Effector memory CD4-positive, alpha-beta T cell (primary cell): ENCODE results near the gene ATP8A1.

Experiments used
- DNase-seq, 3 donors: peaks; one replicate each; pipeline ENCODE4 v3.0.0-alpha.2; 2020
- H3K27ac ChIP-seq: 2 replicates; pipeline ENCODE4 v1.7.0; 2013; ENCODE audit warnings: mild to moderate bottlenecking, low read length, moderate library complexity; ENCODE audit not compliant: insufficient read depth, poor library complexity, severe bottlenecking
- H3K27me3 ChIP-seq: replicated peaks from 2 replicates; pipeline ENCODE4 v1.7.0; 2013; ENCODE audit warnings: mild to moderate bottlenecking, low read length; ENCODE audit not compliant: insufficient read depth, control insufficient read depth, poor library complexity, severe bottlenecking
- H3K36me3 ChIP-seq: 2 replicates; pipeline ENCODE4 v1.7.0; 2013; ENCODE audit warnings: mild to moderate bottlenecking, low read length, moderate library complexity; ENCODE audit not compliant: control insufficient read depth, insufficient read depth
- H3K4me1 ChIP-seq: 2 replicates; pipeline ENCODE4 v1.7.0; 2013; ENCODE audit warnings: low read length, mild to moderate bottlenecking; ENCODE audit not compliant: control insufficient read depth, insufficient read depth, poor library complexity, severe bottlenecking
- H3K4me3 ChIP-seq: 2 replicates; pipeline ENCODE4 v1.7.0; 2013; ENCODE audit warnings: low read length, low read depth, mild to moderate bottlenecking; ENCODE audit not compliant: insufficient read depth, poor library complexity, severe bottlenecking
- H3K9me3 ChIP-seq: 2 replicates; pipeline ENCODE4 v1.7.0; 2013; ENCODE audit warnings: mild to moderate bottlenecking, low read length, moderate library complexity; ENCODE audit not compliant: control insufficient read depth

ATP8A1 gene

GRCh38 chr4:42609051-42609450, 47.9 kb downstream of the ATP8A1 start:
- no peaks in the 10 kb centered on the region for H3K36me3 ChIP-seq
- H3K27me3 ChIP-seq = no peaks in the 10 kb centered on the region
- no peaks in the 10 kb centered on the region for H3K9me3 ChIP-seq
- H3K4me1 ChIP-seq = no peaks in the 10 kb centered on the region
- DNase-seq = no peak
- H3K27ac ChIP-seq = no peak overlapping the region
- no peak overlapping the region for H3K4me3 ChIP-seq

- no peaks in the 10 kb centered on the region for H3K36me3 ChIP-seq
- H3K4me1 ChIP-seq = no peaks in the 10 kb centered on the region
- no peaks in the 10 kb centered on the region for H3K9me3 ChIP-seq
- H3K27ac ChIP-seq = no peak overlapping the region
- H3K4me3 ChIP-seq = no peak overlapping the region
- DNase-seq = no peak
- no peaks in the 10 kb centered on the region for H3K27me3 ChIP-seq
These were observed 48.4 kb downstream of the ATP8A1 start for GRCh38 chr4:42608551-42608950.

GRCh38 chr4:42607011-42607726, 49.7 kb downstream of the ATP8A1 start:
- no peaks in the 10 kb centered on the region for H3K9me3 ChIP-seq
- no peak for DNase-seq
- no peaks in the 10 kb centered on the region for H3K36me3 ChIP-seq
- no peaks in the 10 kb centered on the region for H3K27me3 ChIP-seq
- H3K4me1 ChIP-seq = no peaks in the 10 kb centered on the region
- no peak overlapping the region for H3K4me3 ChIP-seq
- no peak overlapping the region for H3K27ac ChIP-seq

- no peaks in the 10 kb centered on the region for H3K4me1 ChIP-seq
- no peaks in the 10 kb centered on the region for H3K27me3 ChIP-seq
These were observed 51.6 kb downstream of the ATP8A1 start for GRCh38 chr4:42605264-42605663.

GRCh38 chr4:42603862-42604261, 53.0 kb downstream of the ATP8A1 start:
- Histone ChIP-seq H3K27me3 (no peaks in the 10 kb centered on the region), H3K27ac (no peak overlapping the region), H3K4me3 (no peak overlapping the region), H3K9me3 (no peaks in the 10 kb centered on the region), H3K36me3 (no peaks in the 10 kb centered on the region), H3K4me1 (no peaks in the 10 kb centered on the region)
- DNase-seq = no peak

More at GRCh38 chr4:42605264-42605663, 51.6 kb downstream of the ATP8A1 start:
- H3K4me3 ChIP-seq = no peak overlapping the region
- no peaks in the 10 kb centered on the region for H3K36me3 ChIP-seq
- no peak overlapping the region for H3K27ac ChIP-seq
- no peaks in the 10 kb centered on the region for H3K9me3 ChIP-seq
- no peak for DNase-seq

- no peak for DNase-seq
- Histone ChIP-seq H3K27me3 (no peaks in the 10 kb centered on the region), H3K4me1 (no peaks in the 10 kb centered on the region), H3K27ac (no peak overlapping the region), H3K4me3 (no peak overlapping the region), H3K36me3 (no peaks in the 10 kb centered on the region), H3K9me3 (no peaks in the 10 kb centered on the region)
These were observed 56.3 kb downstream of the ATP8A1 start for GRCh38 chr4:42600578-42600977.

GRCh38 chr4:42596918-42597317, 60.0 kb downstream of the ATP8A1 start:
- no peak overlapping the region for H3K27ac ChIP-seq
- no peaks in the 10 kb centered on the region for H3K9me3 ChIP-seq
- H3K27me3 ChIP-seq = no peaks in the 10 kb centered on the region
- DNase-seq = no peak
- no peak overlapping the region for H3K4me3 ChIP-seq
- H3K4me1 ChIP-seq = no peaks in the 10 kb centered on the region
- no peaks in the 10 kb centered on the region for H3K36me3 ChIP-seq

- Histone ChIP-seq H3K4me1 (no peaks in the 10 kb centered on the region), H3K4me3 (no peak overlapping the region), H3K27me3 (no peaks in the 10 kb centered on the region), H3K9me3 (no peaks in the 10 kb centered on the region), H3K27ac (no peak overlapping the region), H3K36me3 (no peaks in the 10 kb centered on the region)
- DNase-seq = no peak
These were observed 62.0 kb downstream of the ATP8A1 start for GRCh38 chr4:42594888-42595287.

GRCh38 chr4:42588909-42589308, 68.0 kb downstream of the ATP8A1 start:
- no peaks in the 10 kb centered on the region for H3K4me1 ChIP-seq
- peaks cover 6% of the 10 kb centered on the region for H3K36me3 ChIP-seq
- no peak for DNase-seq
- H3K27ac ChIP-seq = no peak overlapping the region
- no peaks in the 10 kb centered on the region for H3K9me3 ChIP-seq
- H3K27me3 ChIP-seq = no peaks in the 10 kb centered on the region
- H3K4me3 ChIP-seq = no peak overlapping the region

GRCh38 chr4:42586775-42587174, 70.1 kb downstream of the ATP8A1 start:
- H3K27ac ChIP-seq = no peak overlapping the region
- DNase-seq = no peak
- no peaks in the 10 kb centered on the region for H3K9me3 ChIP-seq
- no peak overlapping the region for H3K4me3 ChIP-seq
- H3K36me3 ChIP-seq = peaks cover 6% of the 10 kb centered on the region
- H3K27me3 ChIP-seq = no peaks in the 10 kb centered on the region
- H3K4me1 ChIP-seq = no peaks in the 10 kb centered on the region
